Endothelial cell of umbilical vein (primary cell): ENCODE measurements around the gene STH. TPM values are rescaled to one million over a fixed set of nuclear protein-coding genes. Genes with fewer than 3 reads are reported as not detected.

Source experiments
- BruUV-seq: library from RNA; stranded (reverse); fragments of 400-500 nt; replicated peaks from 2 replicates; lab custom pipeline; 2021; lab: Mats Ljungman, UMichigan
- CTCF ChIA-PET: fragments of 300-600, 350-600 bp; sonication (Branson Sonifier 250); formaldehyde crosslinking; loops from one replicate; lab custom pipeline; 2021; ENCODE audit warnings: antibody characterized with exemption, inconsistent platforms; lab: Charles Lee
- POLR2A ChIA-PET: fragments of 300-600, 350-600 bp; sonication (Branson Sonifier 250); formaldehyde crosslinking; loops from one replicate; lab custom pipeline; 2021; ENCODE audit warnings: antibody characterized with exemption, inconsistent platforms; lab: Charles Lee
- DNase-seq: peaks from one replicate; pipeline ENCODE4 v3.0.0-alpha.2; 2011; ENCODE audit warnings: low read depth, low spot score
- FAIRE-seq: peaks from 2 replicates; lab custom pipeline; 2011; peaks lifted over from hg19 to GRCh38; lab: Jason Lieb, UNC
- H2AFZ ChIP-seq: 2 replicates; pipeline ENCODE4 v1.6.0; 2012; ENCODE audit warnings: low read depth, low read length, control low read depth, inconsistent platforms
- H3K27ac ChIP-seq: 2 replicates; pipeline ENCODE4 v1.5.1; 2011; ENCODE audit warnings: low read depth, mild to moderate bottlenecking, control low read depth, low read length, moderate library complexity; ENCODE audit not compliant: insufficient read depth
- H3K27me3 ChIP-seq, 2 experiments: 2 replicates each; pipeline versions ENCODE4 v1.6.0 to v1.6.1; 2011; ENCODE audit warnings: low read length in 2 of 2, mixed read lengths in 1 of 2; ENCODE audit not compliant: control insufficient read depth in 2 of 2, insufficient read depth in 2 of 2
- H3K36me3 ChIP-seq, 2 experiments: 2 replicates in 1 of 2; 3 replicates in 1 of 2; pipeline ENCODE4 v1.5.1; 2011; ENCODE audit warnings: low read length in 2 of 2, mild to moderate bottlenecking in 1 of 2, moderate library complexity in 1 of 2; ENCODE audit not compliant: control insufficient read depth in 2 of 2, insufficient read depth in 2 of 2; ENCODE audit errors: extremely low read depth in 1 of 2
- H3K4me1 ChIP-seq: 3 replicates; pipeline ENCODE4 v1.5.1; 2011; ENCODE audit warnings: mild to moderate bottlenecking, low read length; ENCODE audit not compliant: control insufficient read depth, insufficient read depth; ENCODE audit errors: extremely low read depth
- H3K4me2 ChIP-seq: 2 replicates; pipeline ENCODE4 v1.6.1; 2011; ENCODE audit warnings: low read length, control low read depth, mixed read lengths; ENCODE audit not compliant: insufficient read depth
- H3K4me3 ChIP-seq, 3 experiments: fragments of 200-600 bp in 1 of 3; sonication (generic), shearing (Covaris generic) in 1 of 3; replicated peaks in 1 of 3; 2 replicates each; pipeline ENCODE4 v1.5.1; 2011 to 2016; ENCODE audit warnings: control low read depth in 3 of 3, low read length in 3 of 3, mild to moderate bottlenecking in 2 of 3, inconsistent platforms in 1 of 3, low read depth in 1 of 3, moderate library complexity in 1 of 3; ENCODE audit not compliant: insufficient read depth in 1 of 3
- H3K79me2 ChIP-seq: 2 replicates; pipeline ENCODE4 v1.6.0; 2012; ENCODE audit warnings: low read length, inconsistent platforms; ENCODE audit not compliant: control insufficient read depth, insufficient read depth
- H3K9ac ChIP-seq: replicated peaks from 2 replicates; pipeline ENCODE3; 2011; ENCODE audit warnings: low read length, control low read depth; ENCODE audit not compliant: insufficient read depth; ENCODE audit errors: extremely low read depth
- H3K9me1 ChIP-seq: replicated peaks from 3 replicates; pipeline ENCODE4 v1.6.0; 2011; ENCODE audit warnings: mild to moderate bottlenecking, low read length; ENCODE audit not compliant: control insufficient read depth, insufficient read depth; ENCODE audit errors: extremely low read depth
- H3K9me3 ChIP-seq: replicated peaks from 2 replicates; pipeline ENCODE4 v1.5.1; 2012; ENCODE audit warnings: low read length, inconsistent platforms; ENCODE audit not compliant: control insufficient read depth, insufficient read depth
- H4K20me1 ChIP-seq: replicated peaks from 2 replicates; pipeline ENCODE3; 2011; ENCODE audit warnings: mild to moderate bottlenecking, low read length; ENCODE audit not compliant: control insufficient read depth, insufficient read depth; ENCODE audit errors: extremely low read depth
- CTCF ChIP-seq, 2 donors: IDR thresholded peaks; 1 replicate in 1 of 2; 2 replicates in 1 of 2; pipeline ENCODE4 v1.5.1; 2011; ENCODE audit warnings: low read length in 2 of 2, mild to moderate bottlenecking in 2 of 2, moderate library complexity in 2 of 2, control low read depth in 1 of 2, inconsistent platforms in 1 of 2, low read depth in 1 of 2; ENCODE audit not compliant: insufficient read depth in 1 of 2; ENCODE audit errors: extremely low read depth in 1 of 2
- EZH2 ChIP-seq: IDR thresholded peaks from 2 replicates; pipeline ENCODE4 v1.6.1; 2012; ENCODE audit warnings: borderline replicate concordance, low read depth, mild to moderate bottlenecking, moderate library complexity, low read length, inconsistent platforms; ENCODE audit not compliant: severe bottlenecking
- FOS ChIP-seq: IDR thresholded peaks from 2 replicates; pipeline ENCODE4 v1.6.1; 2011; ENCODE audit warnings: mild to moderate bottlenecking, low read length, moderate library complexity, borderline replicate concordance; ENCODE audit not compliant: insufficient read depth
- GATA2 ChIP-seq: IDR thresholded peaks from 2 replicates; pipeline ENCODE4 v1.7.0; 2011; ENCODE audit warnings: low read depth, mild to moderate bottlenecking, moderate library complexity, mixed read lengths, low read length; ENCODE audit not compliant: insufficient read length, insufficient read depth
- JUN ChIP-seq: IDR thresholded peaks from 2 replicates; pipeline ENCODE4 v1.6.1; 2011; ENCODE audit warnings: borderline replicate concordance, low read depth; ENCODE audit not compliant: insufficient read length, insufficient read depth
- MAX ChIP-seq: IDR thresholded peaks from 2 replicates; pipeline ENCODE4 v1.6.1; 2011; ENCODE audit not compliant: insufficient read depth, insufficient read length
- MYC ChIP-seq: IDR thresholded peaks from one replicate; pipeline ENCODE4 v1.6.1; 2011; ENCODE audit warnings: mild to moderate bottlenecking, low read depth, low read length
- POLR2AphosphoS5 ChIP-seq: IDR thresholded peaks from 2 replicates; pipeline ENCODE4 v1.6.1; 2012; ENCODE audit warnings: low read depth, mild to moderate bottlenecking, control low read depth, low read length, moderate library complexity; ENCODE audit not compliant: insufficient read depth
- dilution Hi-C: fragments of 300-500 bp; cut with MboI; formaldehyde crosslinking; loops from one replicate; pipeline ENCODE4 v1.15.0; 2019; ENCODE audit warnings: low sequenced_read_pairs; ENCODE audit not compliant: extremely low pct_ligation_motif_present
- intact Hi-C: fragments of 100-400 bp; cut with micrococcal nuclease; formaldehyde crosslinking; loops from one replicate; pipeline ENCODE4 v1.10.0; 2022
- polyA plus RNA-seq, 4 experiments: library from polyadenylated mRNA; depleted of rRNA in 3 of 4; stranded (reverse) in 3 of 4; unstranded in 1 of 4; fragments of >200 nt; gene quantifications; 2 replicates each; pipeline versions ENCODE4 v1.2.1 to v1.2.3, GENCODE V29; 2011 to 2012; ENCODE audit warnings: missing spikeins in 1 of 4
- total RNA-seq: library from RNA; stranded (reverse); gene quantifications from 2 replicates; pipeline ENCODE4 v1.2.3, GENCODE V29; 2021

The STH gene
- total and polyA plus RNA-seq, 2 donors (not counting 3 experiments of a cell fraction or from before 2014, with no cell fraction given), result not detected

GRCh38 chr17:46001390-46002310 is 2.6 kb downstream of the STH start:
- BruUV-seq, result no TSS peak
- FAIRE-seq, result no peak
- POLR2A ChIA-PET, result no interaction called here
- Histone ChIP-seq H3K4me3 (no peak overlapping the region), H3K27ac (no peak overlapping the region), H3K27me3 (no peaks in the 10 kb centered on the region), H4K20me1 (no peaks in the 10 kb centered on the region), H3K4me1 (no peaks in the 10 kb centered on the region), H3K4me2 (no peak overlapping the region), H3K36me3 (no peaks in the 10 kb centered on the region), H3K9me3 (no peaks in the 10 kb centered on the region), H3K9ac (no peak overlapping the region), H3K9me1 (no peaks in the 10 kb centered on the region), H3K79me2 (no peaks in the 10 kb centered on the region), H2AFZ (no peak overlapping the region)
- TF ChIP-seq MYC (no peak), MAX (no peak), EZH2 (no peak)
- intact Hi-C loops, result loop anchor here (1.0 to 5.0 kb wide), 3 partner anchors 43 to 212 kb away; partner anchors contain the start of gene KANSL1
- dilution Hi-C loops, result no loop called here
- CTCF ChIA-PET, result interaction anchor here (0.6 to 5.2 kb wide), 8 partner anchors 10 to 285 kb away, joined by 3 to 50 read pairs (median 4); partner anchors contain the start of gene KANSL1
- no peak for DNase-seq

- dilution Hi-C loops, result no loop called here
- DNase-seq (peak; percentile 60), FAIRE-seq (peak; percentile 88)
- ChIA-PET POLR2A (no interaction called here), CTCF (interaction anchor here (1.5 to 5.2 kb wide), 3 partner anchors 42 to 284 kb away, joined by 4 to 50 read pairs (median 43); no protein-coding TSS in a partner anchor)
- intact Hi-C loops, result loop anchor here (1.0 to 5.0 kb wide), 3 partner anchors 42 to 211 kb away; partner anchors contain the start of gene KANSL1
- H3K9me1 ChIP-seq, result no peaks in the 10 kb centered on the region
- no peak overlapping the region for H3K4me2 ChIP-seq
- TF ChIP-seq FOS (no peak), MYC (no peak), JUN (no peak), CTCF (IDR thresholded peaks at IDR 0.05; ENCODE audit: extremely low read depth in 1 of 2, insufficient read depth in 1 of 2, low read depth in 1 of 2, low read length in 2 of 2) (peak; percentile 79 to 81), POLR2AphosphoS5 (no peak), EZH2 (no peak), MAX (no peak), GATA2 (no peak)
- BruUV-seq, result no TSS peak
- no peaks in the 10 kb centered on the region for H4K20me1 ChIP-seq
- H3K9ac ChIP-seq, result no peak overlapping the region
- no peaks in the 10 kb centered on the region for H3K36me3 ChIP-seq
- H3K79me2 ChIP-seq, result no peaks in the 10 kb centered on the region
- H3K4me3 ChIP-seq, result no peak overlapping the region
- H3K27ac ChIP-seq, result no peak overlapping the region
- H3K9me3 ChIP-seq, result no peaks in the 10 kb centered on the region
- H2AFZ ChIP-seq, result no peak overlapping the region
- H3K4me1 ChIP-seq, result no peaks in the 10 kb centered on the region
- H3K27me3 ChIP-seq, result no peaks in the 10 kb centered on the region
Observed at GRCh38 chr17:46002311-46002972, 3.4 kb downstream of the STH start.
